ENCODE results near the gene PLEKHG3.

Gene PLEKHG3

DNA sequence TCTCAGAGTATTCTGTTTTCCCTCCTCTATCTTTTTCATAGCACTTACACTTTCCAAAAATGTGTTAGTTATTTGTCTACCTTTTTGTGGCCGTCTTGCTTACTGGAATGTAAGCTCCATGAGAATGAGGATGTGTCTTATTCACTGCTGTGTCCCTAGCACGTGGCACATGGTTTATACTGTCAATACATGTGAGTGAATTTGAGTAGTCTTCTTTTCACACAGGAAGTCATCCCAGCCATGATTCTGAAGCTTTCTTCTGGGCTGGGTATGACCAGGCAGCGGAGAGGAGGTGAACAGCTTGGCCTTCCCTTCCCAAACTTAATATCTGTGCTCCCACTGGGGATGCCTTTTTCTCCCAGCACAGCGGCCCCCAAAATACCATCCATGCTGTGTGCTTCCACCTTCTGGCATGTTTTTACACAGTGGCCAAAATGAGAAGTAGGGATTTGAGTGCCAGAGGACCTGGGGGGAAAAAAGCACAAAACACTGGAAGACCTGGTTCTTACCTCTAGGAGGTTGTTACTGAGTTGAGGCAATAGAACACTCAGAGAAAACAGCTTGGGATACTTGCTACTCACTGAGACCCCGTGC, 10.3 kb downstream of the PLEKHG3 start:
- Histone ChIP-seq H3K9me3 (ENCODE audit: control insufficient read depth, insufficient read depth, low read length) (no peaks in the 10 kb centered on the region), H3K4me3 (ENCODE audit: low read length) (no peak overlapping the region), H3K9me2 (replicated peaks; ENCODE audit: control insufficient read depth, low read length) (no peaks in the 10 kb centered on the region), H3K79me2 (ENCODE audit: control insufficient read depth, low read length) (no peaks in the 10 kb centered on the region), H3K27me3 (ENCODE audit: control insufficient read depth, low read length) (no peaks in the 10 kb centered on the region; the same call in 1 of the 2 replicates), H3F3A (ENCODE audit: control insufficient read depth, insufficient read depth) (no peaks in the 10 kb centered on the region), H3K36me3 (ENCODE audit: control insufficient read depth, low read length) (no peaks in the 10 kb centered on the region), H3K27ac (ENCODE audit: low read depth, low read length) (no peak overlapping the region), H3K4me1 (ENCODE audit: control insufficient read depth, low read length) (no peaks in the 10 kb centered on the region), H3K4me2 (ENCODE audit: low read length) (no peak overlapping the region), H4K20me1 (ENCODE audit: control insufficient read depth, insufficient read depth, low read depth, low read length) (no peaks in the 10 kb centered on the region)
- no peak for TF ChIP-seq EZH2phosphoT487 (IDR thresholded peaks at IDR 0.05; ENCODE audit: borderline replicate concordance, low read length)
- TF ChIP-seq, protein P1, sequence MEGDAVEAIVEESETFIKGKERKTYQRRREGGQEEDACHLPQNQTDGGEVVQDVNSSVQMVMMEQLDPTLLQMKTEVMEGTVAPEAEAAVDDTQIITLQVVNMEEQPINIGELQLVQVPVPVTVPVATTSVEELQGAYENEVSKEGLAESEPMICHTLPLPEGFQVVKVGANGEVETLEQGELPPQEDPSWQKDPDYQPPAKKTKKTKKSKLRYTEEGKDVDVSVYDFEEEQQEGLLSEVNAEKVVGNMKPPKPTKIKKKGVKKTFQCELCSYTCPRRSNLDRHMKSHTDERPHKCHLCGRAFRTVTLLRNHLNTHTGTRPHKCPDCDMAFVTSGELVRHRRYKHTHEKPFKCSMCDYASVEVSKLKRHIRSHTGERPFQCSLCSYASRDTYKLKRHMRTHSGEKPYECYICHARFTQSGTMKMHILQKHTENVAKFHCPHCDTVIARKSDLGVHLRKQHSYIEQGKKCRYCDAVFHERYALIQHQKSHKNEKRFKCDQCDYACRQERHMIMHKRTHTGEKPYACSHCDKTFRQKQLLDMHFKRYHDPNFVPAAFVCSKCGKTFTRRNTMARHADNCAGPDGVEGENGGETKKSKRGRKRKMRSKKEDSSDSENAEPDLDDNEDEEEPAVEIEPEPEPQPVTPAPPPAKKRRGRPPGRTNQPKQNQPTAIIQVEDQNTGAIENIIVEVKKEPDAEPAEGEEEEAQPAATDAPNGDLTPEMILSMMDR (IDR thresholded peaks at IDR 0.05; ENCODE audit: low read depth, low read length, poor library complexity, severe bottlenecking), result no peak

DNA sequence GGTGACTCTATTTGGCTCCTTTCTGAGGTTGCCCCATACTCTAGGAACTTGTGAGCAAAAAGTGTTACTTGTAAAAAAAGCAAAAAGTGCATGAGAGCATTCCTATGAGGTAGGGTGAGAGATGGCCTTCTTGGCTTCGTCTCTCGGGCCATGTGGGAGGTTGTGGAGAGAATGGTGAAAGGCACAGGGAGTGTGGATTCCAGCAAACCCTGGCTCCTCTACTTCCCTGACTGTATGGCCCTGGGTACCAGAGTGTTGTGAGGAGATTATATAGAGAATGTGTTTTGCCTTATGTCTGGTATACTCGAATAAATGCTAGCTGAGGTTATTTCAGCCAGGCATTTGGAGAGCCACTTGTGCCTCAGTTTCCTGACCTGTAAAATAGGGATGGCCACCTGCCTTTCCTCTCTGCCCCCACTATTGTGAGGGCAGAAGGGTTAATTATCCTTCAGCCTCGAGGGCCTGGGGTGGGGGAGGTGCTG, 11.0 kb downstream of the PLEKHG3 start:
- TF ChIP-seq EZH2phosphoT487 (IDR thresholded peaks at IDR 0.05; ENCODE audit: borderline replicate concordance, low read length), result no peak
- TF ChIP-seq, protein P1 (IDR thresholded peaks at IDR 0.05; ENCODE audit: low read depth, low read length, poor library complexity, severe bottlenecking), result no peak
- Histone ChIP-seq H3K27me3 (ENCODE audit: control insufficient read depth, low read length) (no peaks in the 10 kb centered on the region; the same call in 1 of the 2 replicates), H3K9me3 (ENCODE audit: control insufficient read depth, insufficient read depth, low read length) (no peaks in the 10 kb centered on the region), H3K79me2 (ENCODE audit: control insufficient read depth, low read length) (no peaks in the 10 kb centered on the region), H3K4me3 (ENCODE audit: low read length) (no peak overlapping the region), H3K36me3 (ENCODE audit: control insufficient read depth, low read length) (no peaks in the 10 kb centered on the region), H3K4me2 (ENCODE audit: low read length) (no peak overlapping the region), H4K20me1 (ENCODE audit: control insufficient read depth, insufficient read depth, low read depth, low read length) (no peaks in the 10 kb centered on the region), H3F3A (ENCODE audit: control insufficient read depth, insufficient read depth) (no peaks in the 10 kb centered on the region), H3K27ac (ENCODE audit: low read depth, low read length) (no peak overlapping the region), H3K4me1 (ENCODE audit: control insufficient read depth, low read length) (no peaks in the 10 kb centered on the region), H3K9me2 (replicated peaks; ENCODE audit: control insufficient read depth, low read length) (no peaks in the 10 kb centered on the region)

DNA sequence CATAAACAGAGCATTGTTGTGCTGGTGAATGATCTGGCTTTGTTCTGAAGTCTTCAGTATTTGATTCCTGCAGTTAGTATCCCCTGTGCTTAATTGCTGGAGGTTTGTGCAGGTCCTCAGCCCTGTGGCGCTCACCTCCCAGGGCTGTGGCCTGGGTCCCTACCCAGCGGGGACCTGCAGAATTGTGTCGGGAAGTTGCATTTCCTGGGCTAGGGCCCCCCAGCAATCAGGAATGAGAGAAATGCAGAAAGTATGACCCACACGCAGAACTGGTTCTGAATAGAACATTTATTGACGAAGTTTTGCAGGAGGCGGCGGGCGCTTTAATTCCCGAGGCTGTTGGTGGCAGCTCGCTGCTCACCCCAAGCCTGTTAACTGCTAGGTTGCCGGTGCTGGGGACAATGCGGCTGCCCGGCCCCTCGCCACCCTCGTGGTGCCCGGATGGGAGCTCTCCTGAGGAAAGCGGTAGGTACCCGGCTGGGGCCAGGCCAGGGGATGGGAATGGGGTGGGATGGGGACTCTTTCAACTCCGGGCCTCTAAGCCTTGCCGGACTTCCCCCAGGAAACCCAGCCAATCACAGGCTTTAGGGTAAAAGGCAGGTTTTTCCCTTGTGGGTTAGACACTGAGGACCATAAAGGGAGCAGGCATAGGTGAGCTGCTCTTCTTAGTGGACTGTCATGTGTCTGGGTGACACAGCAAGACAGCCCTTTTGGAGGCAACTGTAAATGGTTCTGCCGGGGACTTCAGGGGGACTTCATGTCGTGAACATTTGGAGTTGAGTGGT, 11.6 kb downstream of the PLEKHG3 start:
- no peak overlapping the region for H3K4me3 ChIP-seq (ENCODE audit: low read length)
- no peak overlapping the region for H3K27ac ChIP-seq (ENCODE audit: low read depth, low read length)
- H3K4me1 ChIP-seq (ENCODE audit: control insufficient read depth, low read length), result no peaks in the 10 kb centered on the region
- H3K9me3 ChIP-seq (ENCODE audit: control insufficient read depth, insufficient read depth, low read length), result no peaks in the 10 kb centered on the region
- no peak overlapping the region for H3K4me2 ChIP-seq (ENCODE audit: low read length)
- H3K79me2 ChIP-seq (ENCODE audit: control insufficient read depth, low read length), result no peaks in the 10 kb centered on the region
- H3F3A ChIP-seq (ENCODE audit: control insufficient read depth, insufficient read depth), result no peaks in the 10 kb centered on the region
- TF ChIP-seq EZH2phosphoT487 (IDR thresholded peaks at IDR 0.05; ENCODE audit: borderline replicate concordance, low read length), result no peak
- TF ChIP-seq, protein P1 (IDR thresholded peaks at IDR 0.05; ENCODE audit: low read depth, low read length, poor library complexity, severe bottlenecking), result no peak
- H3K36me3 ChIP-seq (ENCODE audit: control insufficient read depth, low read length), result no peaks in the 10 kb centered on the region
- H3K9me2 ChIP-seq (replicated peaks; ENCODE audit: control insufficient read depth, low read length), result no peaks in the 10 kb centered on the region
- H4K20me1 ChIP-seq (ENCODE audit: control insufficient read depth, insufficient read depth, low read depth, low read length), result no peaks in the 10 kb centered on the region
- H3K27me3 ChIP-seq (ENCODE audit: control insufficient read depth, low read length), result no peaks in the 10 kb centered on the region; the same call in 1 of the 2 replicates
